Prostate gland (tissue), 2 donors: ENCODE data around the gene ESR2. TPM values are rescaled to one million over a fixed set of nuclear protein-coding genes. Genes with fewer than 3 reads are reported as not detected.

Experiments
- DNase-seq: peaks from one replicate; pipeline ENCODE4 v3.0.0-alpha.2; 2019; ENCODE audit warnings: low spot score
- H3K27ac ChIP-seq, 2 donors: fragments of 200-600 bp; sonication (generic); 2 replicates each; pipeline ENCODE4 v1.5.1; 2017 to 2019
- H3K27me3 ChIP-seq: fragments of 200-600 bp; sonication (generic); replicated peaks from 2 replicates; pipeline ENCODE4 v1.5.1; 2019; ENCODE audit not compliant: insufficient read depth
- H3K36me3 ChIP-seq, 2 donors: fragments of 200-600 bp; sonication (generic); 1 replicate in 1 of 2; 2 replicates in 1 of 2; pipeline versions ENCODE4 v1.5.1 to v1.8.1; 2017 to 2019
- H3K4me1 ChIP-seq: fragments of 200-600 bp; sonication (generic); replicated peaks from 2 replicates; pipeline ENCODE4 v1.5.1; 2019
- H3K4me3 ChIP-seq, 2 donors: fragments of 200-600 bp; sonication (generic); 2 replicates each; pipeline ENCODE4 v1.5.1; 2017 to 2019
- H3K9me3 ChIP-seq: fragments of 200-600 bp; sonication (generic); 2 replicates; pipeline ENCODE4 v1.5.1; 2017
- CTCF ChIP-seq, 4 experiments: fragments of 200-600 bp in 2 of 4; fragments of 450-650 bp in 2 of 4; sonication (generic) in 2 of 4; IDR thresholded peaks; 1 replicate in 3 of 4; 2 replicates in 1 of 4; pipeline ENCODE4 v1.5.1; 2016 to 2019; ENCODE audit warnings: antibody characterized with exemption in 4 of 4, mild to moderate bottlenecking in 2 of 4, moderate library complexity in 2 of 4
- POLR2A ChIP-seq: fragments of 450-650 bp; IDR thresholded peaks from one replicate; pipeline ENCODE4 v1.6.1; 2016; ENCODE audit warnings: antibody characterized with exemption, mild to moderate bottlenecking
- POLR2AphosphoS5 ChIP-seq: sonication (generic); formaldehyde crosslinking; IDR thresholded peaks from one replicate; pipeline ENCODE4 v1.6.1; 2017; ENCODE audit warnings: antibody characterized with exemption
- WGBS: methylation state at CpG from one replicate; pipeline ENCODE4 v1.1.5; 2018; 5-methylcytosine and 5-hydroxymethylcytosine counted together
- intact Hi-C: fragments of 100-400 bp; cut with DNase I; formaldehyde crosslinking; loops from one replicate; pipeline ENCODE4 v1.14.2; 2022
- total RNA-seq, 2 donors: library from RNA; depleted of rRNA; stranded (reverse); fragments of >200 nt; gene quantifications; one replicate each; pipeline ENCODE4 v1.1.0, GENCODE V29; 2016

ESR2 gene
- total RNA-seq, 2 donors from 2014 or later: 0.68 to 21.4 TPM

- TF ChIP-seq CTCF (IDR thresholded peaks at IDR 0.05) (no peak), POLR2AphosphoS5 (no peak), POLR2A (no peak)
- Histone ChIP-seq H3K9me3 (no peaks in the 10 kb centered on the region), H3K4me1 (no peaks in the 10 kb centered on the region), H3K36me3 (no peaks in the 10 kb centered on the region), H3K27me3 (no peaks in the 10 kb centered on the region), H3K4me3 (no peak overlapping the region), H3K27ac (no peak overlapping the region)
- 63% methylated on average over 7 of the region's 7 CpGs for WGBS
- intact Hi-C loops: no loop called here
- DNase-seq: no peak
Observed at GRCh38 chr14:64249363-64249762, 44.8 kb downstream of the ESR2 start.

- Histone ChIP-seq H3K27me3 (no peaks in the 10 kb centered on the region), H3K36me3 (no peaks in the 10 kb centered on the region), H3K9me3 (no peaks in the 10 kb centered on the region), H3K27ac (no peak overlapping the region), H3K4me1 (no peaks in the 10 kb centered on the region), H3K4me3 (no peak overlapping the region)
- TF ChIP-seq POLR2A (no peak), POLR2AphosphoS5 (no peak), CTCF (IDR thresholded peaks at IDR 0.05) (no peak)
- WGBS: 79% methylated on average over 4 of the region's 4 CpGs
- no peak for DNase-seq
- intact Hi-C loops: no loop called here
Observed at GRCh38 chr14:64248689-64249088, 45.5 kb downstream of the ESR2 start.

- WGBS: 93% methylated on average over 3 of the region's 3 CpGs
- TF ChIP-seq CTCF (IDR thresholded peaks at IDR 0.05) (no peak), POLR2A (no peak), POLR2AphosphoS5 (no peak)
Observed at GRCh38 chr14:64247195-64247594, 47.0 kb downstream of the ESR2 start.

GRCh38 chr14:64246688-64247087, 47.5 kb downstream of the ESR2 start:
- no peak overlapping the region for H3K27ac ChIP-seq
- no peaks in the 10 kb centered on the region for H3K9me3 ChIP-seq
- no peaks in the 10 kb centered on the region for H3K36me3 ChIP-seq
- intact Hi-C loops: no loop called here
- no peaks in the 10 kb centered on the region for H3K27me3 ChIP-seq
- no peaks in the 10 kb centered on the region for H3K4me1 ChIP-seq
- H3K4me3 ChIP-seq: no peak overlapping the region
- TF ChIP-seq POLR2AphosphoS5 (no peak), CTCF (IDR thresholded peaks at IDR 0.05) (no peak), POLR2A (no peak)
- no peak for DNase-seq

More at GRCh38 chr14:64247195-64247594, 47.0 kb downstream of the ESR2 start:
- no peak for DNase-seq
- Histone ChIP-seq H3K27ac (no peak overlapping the region), H3K4me3 (no peak overlapping the region), H3K4me1 (no peaks in the 10 kb centered on the region), H3K9me3 (no peaks in the 10 kb centered on the region), H3K27me3 (no peaks in the 10 kb centered on the region), H3K36me3 (no peaks in the 10 kb centered on the region)
- intact Hi-C loops: no loop called here

- intact Hi-C loops: no loop called here
- Histone ChIP-seq H3K9me3 (no peaks in the 10 kb centered on the region), H3K4me1 (no peaks in the 10 kb centered on the region), H3K27me3 (no peaks in the 10 kb centered on the region), H3K27ac (no peak overlapping the region), H3K4me3 (no peak overlapping the region), H3K36me3 (no peaks in the 10 kb centered on the region)
- DNase-seq: no peak
- TF ChIP-seq POLR2A (no peak), POLR2AphosphoS5 (no peak), CTCF (IDR thresholded peaks at IDR 0.05) (no peak)
- 88% methylated on average over 4 of the region's 4 CpGs for WGBS
Observed at GRCh38 chr14:64245491-64245890, 48.7 kb downstream of the ESR2 start.
